ENCODE measurements around the gene NDUFAF7. TPM values are rescaled to one million over a fixed set of nuclear protein-coding genes. Genes with fewer than 3 reads are reported as not detected.

NDUFAF7 gene
- total RNA-seq, 1 donor from 2014 or later: 23.1 TPM

GRCh38 chr2:37276291-37276690 is 44.8 kb downstream of the NDUFAF7 start:
- Mint-ChIP-seq H3K27me3 (ENCODE audit: low read depth, unreplicated experiment) (no peaks in the 10 kb centered on the region), H3K9me3 (ENCODE audit: unreplicated experiment) (no peaks in the 10 kb centered on the region), H3K4me1 (ENCODE audit: low read depth, unreplicated experiment) (no peaks in the 10 kb centered on the region), H3K27ac (ENCODE audit: unreplicated experiment) (no peak overlapping the region), H3K4me3 (ENCODE audit: unreplicated experiment) (no peak overlapping the region), H3K36me3 (ENCODE audit: low read depth, unreplicated experiment) (peaks cover 2% of the 10 kb centered on the region)
- TF ChIP-seq EZH2 (IDR thresholded peaks at IDR 0.05; ENCODE audit: insufficient read depth, low read length) (no peak), CTCF (IDR thresholded peaks at IDR 0.05; ENCODE audit: insufficient read depth, low read depth, low read length) (no peak)
- Histone ChIP-seq H3K27ac (ENCODE audit: low read depth, low read length) (no peak overlapping the region), H3K36me3 (ENCODE audit: insufficient read depth, low read length) (peaks cover 34% of the 10 kb centered on the region), H3K4me3 (ENCODE audit: insufficient read depth, low read depth, low read length) (no peak overlapping the region), H3K9me3 (ENCODE audit: insufficient read depth, low read depth, low read length) (no peaks in the 10 kb centered on the region), H3K4me2 (ENCODE audit: low read length) (no peak overlapping the region), H3K27me3 (ENCODE audit: insufficient read depth, low read length) (no peaks in the 10 kb centered on the region), H3K79me2 (ENCODE audit: insufficient read depth, low read length) (no peaks in the 10 kb centered on the region), H3K9ac (ENCODE audit: low read length) (no peak overlapping the region), H3K4me1 (ENCODE audit: insufficient read depth, low read length) (no peaks in the 10 kb centered on the region), H2AFZ (ENCODE audit: low read depth, low read length) (no peak overlapping the region), H4K20me1 (ENCODE audit: insufficient read depth, low read length) (no peaks in the 10 kb centered on the region)
- DNase-seq (ENCODE audit: low read depth) (no peak), FAIRE-seq (no peak)

GRCh38 chr2:37281916-37282315 is 50.5 kb downstream of the NDUFAF7 start:
- H3K9ac ChIP-seq (ENCODE audit: low read length): no peak overlapping the region
- peaks cover 29% of the 10 kb centered on the region for H3K36me3 ChIP-seq (ENCODE audit: insufficient read depth, low read length)
- H3K4me1 Mint-ChIP-seq (ENCODE audit: low read depth, unreplicated experiment): peaks cover 10% of the 10 kb centered on the region
- H3K4me1 ChIP-seq (ENCODE audit: insufficient read depth, low read length): peaks cover 18% of the 10 kb centered on the region
- H3K4me3 ChIP-seq (ENCODE audit: insufficient read depth, low read depth, low read length): no peak overlapping the region
- FAIRE-seq: peak; percentile 17
- H3K27me3 Mint-ChIP-seq (ENCODE audit: low read depth, unreplicated experiment): no peaks in the 10 kb centered on the region
- peak overlapping the region; percentile 85 for H3K27ac ChIP-seq (ENCODE audit: low read depth, low read length)
- H3K27me3 ChIP-seq (ENCODE audit: insufficient read depth, low read length): no peaks in the 10 kb centered on the region
- H3K9me3 Mint-ChIP-seq (ENCODE audit: unreplicated experiment): no peaks in the 10 kb centered on the region
- no peaks in the 10 kb centered on the region for H3K79me2 ChIP-seq (ENCODE audit: insufficient read depth, low read length)
- H3K27ac Mint-ChIP-seq (ENCODE audit: unreplicated experiment): no peak overlapping the region
- H3K4me2 ChIP-seq (ENCODE audit: low read length): no peak overlapping the region
- DNase-seq (ENCODE audit: low read depth): no peak
- H3K9me3 ChIP-seq (ENCODE audit: insufficient read depth, low read depth, low read length): no peaks in the 10 kb centered on the region
- H2AFZ ChIP-seq (ENCODE audit: low read depth, low read length): no peak overlapping the region
- TF ChIP-seq EZH2 (IDR thresholded peaks at IDR 0.05; ENCODE audit: insufficient read depth, low read length): no peak
- TF ChIP-seq CTCF (IDR thresholded peaks at IDR 0.05; ENCODE audit: insufficient read depth, low read depth, low read length): no peak
- H4K20me1 ChIP-seq (ENCODE audit: insufficient read depth, low read length): no peaks in the 10 kb centered on the region
- H3K4me3 Mint-ChIP-seq (ENCODE audit: unreplicated experiment): no peak overlapping the region
- H3K36me3 Mint-ChIP-seq (ENCODE audit: low read depth, unreplicated experiment): no peaks in the 10 kb centered on the region

- FAIRE-seq: no peak
- no peak overlapping the region for H2AFZ ChIP-seq (ENCODE audit: low read depth, low read length)
- H3K4me2 ChIP-seq (ENCODE audit: low read length): peak overlapping the region; percentile 79
- H3K4me3 ChIP-seq (ENCODE audit: insufficient read depth, low read depth, low read length): no peak overlapping the region
- no peaks in the 10 kb centered on the region for H3K36me3 Mint-ChIP-seq (ENCODE audit: low read depth, unreplicated experiment)
- H4K20me1 ChIP-seq (ENCODE audit: insufficient read depth, low read length): no peaks in the 10 kb centered on the region
- H3K27me3 Mint-ChIP-seq (ENCODE audit: low read depth, unreplicated experiment): no peaks in the 10 kb centered on the region
- no peaks in the 10 kb centered on the region for H3K79me2 ChIP-seq (ENCODE audit: insufficient read depth, low read length)
- H3K4me3 Mint-ChIP-seq (ENCODE audit: unreplicated experiment): no peak overlapping the region
- no peaks in the 10 kb centered on the region for H3K9me3 ChIP-seq (ENCODE audit: insufficient read depth, low read depth, low read length)
- peaks cover 18% of the 10 kb centered on the region for H3K4me1 ChIP-seq (ENCODE audit: insufficient read depth, low read length)
- H3K27me3 ChIP-seq (ENCODE audit: insufficient read depth, low read length): no peaks in the 10 kb centered on the region
- H3K4me1 Mint-ChIP-seq (ENCODE audit: low read depth, unreplicated experiment): peaks cover 10% of the 10 kb centered on the region
- H3K9ac ChIP-seq (ENCODE audit: low read length): peak overlapping the region; percentile 73
- TF ChIP-seq EZH2 (IDR thresholded peaks at IDR 0.05; ENCODE audit: insufficient read depth, low read length): no peak
- TF ChIP-seq CTCF (IDR thresholded peaks at IDR 0.05; ENCODE audit: insufficient read depth, low read depth, low read length): no peak
- no peak overlapping the region for H3K27ac Mint-ChIP-seq (ENCODE audit: unreplicated experiment)
- H3K27ac ChIP-seq (ENCODE audit: low read depth, low read length): peak overlapping the region; percentile 85
- H3K9me3 Mint-ChIP-seq (ENCODE audit: unreplicated experiment): no peaks in the 10 kb centered on the region
- peak; percentile 37 for DNase-seq (ENCODE audit: low read depth)
- H3K36me3 ChIP-seq (ENCODE audit: insufficient read depth, low read length): peaks cover 34% of the 10 kb centered on the region
Observed at GRCh38 chr2:37282746-37283145, 51.3 kb downstream of the NDUFAF7 start.

Data from astrocyte (in vitro differentiated cells and primary cell).